Measurements from ENCODE around the gene PDIA6. TPM values are rescaled to one million over a fixed set of nuclear protein-coding genes. Genes with fewer than 3 reads are reported as not detected.

Gene PDIA6
- total RNA-seq, 1 experiment from 2014 or later = 314 TPM

- Histone ChIP-seq H3K27me3 (replicated peaks; ENCODE audit: insufficient read depth, low read depth, low read length, poor library complexity) (no peaks in the 10 kb centered on the region), H3K36me3 (ENCODE audit: insufficient read depth, low read length, poor library complexity, severe bottlenecking) (peaks cover 16% of the 10 kb centered on the region), H3K4me3 (ENCODE audit: low read depth, low read length, poor library complexity, severe bottlenecking) (no peak overlapping the region), H3K27ac (ENCODE audit: low read depth, low read length, poor library complexity, severe bottlenecking) (no peak overlapping the region), H3K4me1 (ENCODE audit: insufficient read depth, low read length, poor library complexity, severe bottlenecking) (no peaks in the 10 kb centered on the region), H3K9me3 (ENCODE audit: low read depth, low read length, poor library complexity, severe bottlenecking) (no peaks in the 10 kb centered on the region)
- BruUV-seq (replicated peaks) = no TSS peak
- no peak for DNase-seq (ENCODE audit: low spot score)
- POLR2A ChIA-PET (ENCODE audit: low non-redundant PET) = interaction anchor here (0.6 kb wide), 1 partner anchor 10 kb away, joined by 3 read pairs; no protein-coding TSS in a partner anchor
- TF ChIP-seq EZH2 (IDR thresholded peaks at IDR 0.05; ENCODE audit: borderline replicate concordance, low read depth, low read length, poor library complexity, severe bottlenecking) = no peak
- TF ChIP-seq CTCF (conservative IDR thresholded peaks at IDR 0.05; ENCODE audit: low read depth, low read length) = no peak
- CTCF ChIA-PET = no interaction called here
- intact Hi-C loops (cut with micrococcal nuclease; ENCODE audit: unreplicated experiment) = no loop called here
Observed at GRCh38 chr2:10775021-10775780, 37.4 kb downstream of the PDIA6 start.

GRCh38 chr2:10774394-10774793 lies 38.2 kb downstream of the PDIA6 start:
- intact Hi-C loops (cut with micrococcal nuclease; ENCODE audit: unreplicated experiment) = no loop called here
- Histone ChIP-seq H3K27me3 (replicated peaks; ENCODE audit: insufficient read depth, low read depth, low read length, poor library complexity) (no peaks in the 10 kb centered on the region), H3K36me3 (ENCODE audit: insufficient read depth, low read length, poor library complexity, severe bottlenecking) (peaks cover 11% of the 10 kb centered on the region), H3K4me3 (ENCODE audit: low read depth, low read length, poor library complexity, severe bottlenecking) (no peak overlapping the region), H3K9me3 (ENCODE audit: low read depth, low read length, poor library complexity, severe bottlenecking) (no peaks in the 10 kb centered on the region), H3K27ac (ENCODE audit: low read depth, low read length, poor library complexity, severe bottlenecking) (no peak overlapping the region), H3K4me1 (ENCODE audit: insufficient read depth, low read length, poor library complexity, severe bottlenecking) (no peaks in the 10 kb centered on the region)
- TF ChIP-seq CTCF (conservative IDR thresholded peaks at IDR 0.05; ENCODE audit: low read depth, low read length) (no peak), EZH2 (IDR thresholded peaks at IDR 0.05; ENCODE audit: borderline replicate concordance, low read depth, low read length, poor library complexity, severe bottlenecking) (no peak)
- no peak for DNase-seq (ENCODE audit: low spot score)
- CTCF ChIA-PET = no interaction called here
- POLR2A ChIA-PET (ENCODE audit: low non-redundant PET) = no interaction called here
- no TSS peak for BruUV-seq (replicated peaks)

- Histone ChIP-seq H3K27me3 (replicated peaks; ENCODE audit: insufficient read depth, low read depth, low read length, poor library complexity) (no peaks in the 10 kb centered on the region), H3K27ac (ENCODE audit: low read depth, low read length, poor library complexity, severe bottlenecking) (no peak overlapping the region), H3K4me3 (ENCODE audit: low read depth, low read length, poor library complexity, severe bottlenecking) (no peak overlapping the region), H3K4me1 (ENCODE audit: insufficient read depth, low read length, poor library complexity, severe bottlenecking) (no peaks in the 10 kb centered on the region), H3K9me3 (ENCODE audit: low read depth, low read length, poor library complexity, severe bottlenecking) (no peaks in the 10 kb centered on the region), H3K36me3 (ENCODE audit: insufficient read depth, low read length, poor library complexity, severe bottlenecking) (peaks cover 11% of the 10 kb centered on the region)
- ChIA-PET POLR2A (ENCODE audit: low non-redundant PET) (no interaction called here), CTCF (no interaction called here)
- BruUV-seq (replicated peaks) = no TSS peak
- intact Hi-C loops (cut with micrococcal nuclease; ENCODE audit: unreplicated experiment) = no loop called here
- TF ChIP-seq EZH2 (IDR thresholded peaks at IDR 0.05; ENCODE audit: borderline replicate concordance, low read depth, low read length, poor library complexity, severe bottlenecking) = no peak
- TF ChIP-seq CTCF (conservative IDR thresholded peaks at IDR 0.05; ENCODE audit: low read depth, low read length) = no peak
- DNase-seq (ENCODE audit: low spot score) = no peak
Observed at GRCh38 chr2:10773821-10774341, 38.7 kb downstream of the PDIA6 start.

Data from A673 (cell line).